Ishikawa (cell line): ENCODE measurements around the gene ZNF222.

Source experiments
- CEBPB ChIP-seq: IDR thresholded peaks from 2 replicates; pipeline ENCODE4 v1.6.1; 2012
- EGR1 ChIP-seq: IDR thresholded peaks from 2 replicates; pipeline ENCODE4 v1.6.1; 2012
- EP300 ChIP-seq: IDR thresholded peaks from 2 replicates; pipeline ENCODE4 v1.6.1; 2012; ENCODE audit warnings: borderline replicate concordance
- TAF1 ChIP-seq: IDR thresholded peaks from 2 replicates; pipeline ENCODE4 v1.6.1; 2012; ENCODE audit warnings: low read depth, mild to moderate bottlenecking
- USF1 ChIP-seq: IDR thresholded peaks from 2 replicates; pipeline ENCODE4 v1.6.1; 2012
- YY1 ChIP-seq: IDR thresholded peaks from 2 replicates; pipeline ENCODE4 v1.6.1; 2012; ENCODE audit warnings: low read depth
- ZBTB7A ChIP-seq: IDR thresholded peaks from 2 replicates; pipeline ENCODE4 v1.6.1; 2012; ENCODE audit warnings: low read depth
- TF ChIP-seq, protein P1 (sequence below): IDR thresholded peaks from 2 replicates; pipeline ENCODE4 v1.6.1; 2012

GRCh38 chr19:44042147-44042546, 17.0 kb downstream of the ZNF222 start:
- no peak for TF ChIP-seq TAF1
- no peak for TF ChIP-seq USF1
- TF ChIP-seq EGR1, result no peak
- no peak for TF ChIP-seq EP300
- TF ChIP-seq ZBTB7A, result no peak
- TF ChIP-seq YY1, result no peak
- no peak for TF ChIP-seq CEBPB
- TF ChIP-seq, protein P1, sequence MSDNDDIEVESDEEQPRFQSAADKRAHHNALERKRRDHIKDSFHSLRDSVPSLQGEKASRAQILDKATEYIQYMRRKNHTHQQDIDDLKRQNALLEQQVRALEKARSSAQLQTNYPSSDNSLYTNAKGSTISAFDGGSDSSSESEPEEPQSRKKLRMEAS, result no peak
